HCT116 (cell line): ENCODE results near the gene PRR23A. TPM values are rescaled to one million over a fixed set of nuclear protein-coding genes. Genes with fewer than 3 reads are reported as not detected.

ENCODE experiments used
- ATAC-seq: fragments of 200-7000 bp; cut with Tn5 transposase; 2 replicates; pipeline ENCODE4 v1.9.1; 2020; ENCODE audit warnings: mild to moderate bottlenecking, moderate library complexity
- BruUV-seq: library from RNA; stranded (reverse); fragments of 400-500 nt; replicated peaks from 2 replicates; lab custom pipeline; 2021; lab: Mats Ljungman, UMichigan
- CTCF ChIA-PET: fragments of 300-600 bp; sonication (Branson Sonifier 250); formaldehyde crosslinking; loops from one replicate; lab custom pipeline; 2021; ENCODE audit warnings: antibody characterized with exemption; lab: Charles Lee
- POLR2A ChIA-PET: fragments of 300-600, 350-600 bp; sonication (Branson Sonifier 250); formaldehyde crosslinking; loops from one replicate; lab custom pipeline; 2021; ENCODE audit warnings: antibody characterized with exemption; lab: Charles Lee
- RAD21 ChIA-PET, 2 experiments: fragments of 300-600 bp; sonication (Branson Sonifier 250); formaldehyde crosslinking; loops; one replicate each; lab custom pipeline; 2023; ENCODE audit warnings: low total read pairs in 2 of 2; ENCODE audit not compliant: uncharacterized antibody in 2 of 2, unreplicated experiment in 2 of 2, low non-redundant PET in 1 of 2; lab: Charles Lee
- DNase-seq: peaks from one replicate; pipeline ENCODE4 v3.0.0-alpha.2; 2010; ENCODE audit warnings: low read depth, low spot score
- H2AFZ ChIP-seq: fragments of 200-600 bp; shearing (Covaris generic), sonication (generic); 2 replicates; pipeline ENCODE4 v1.6.1; 2017; ENCODE audit warnings: low read depth, mixed run types, mixed read lengths, antibody characterized with exemption, low read length; ENCODE audit not compliant: poor library complexity, severe bottlenecking
- H3K27ac ChIP-seq: 2 replicates; pipeline ENCODE4 v1.5.1; 2012; ENCODE audit warnings: low read depth, low read length
- H3K27me3 ChIP-seq: fragments of 200-600 bp; sonication (generic); 2 replicates; pipeline ENCODE4 v1.6.1; 2016; ENCODE audit warnings: mixed run types, low read length, mixed read lengths; ENCODE audit not compliant: insufficient read depth
- H3K36me3 ChIP-seq, 2 experiments: fragments of 200-500 bp in 1 of 2; fragments of 200-600 bp in 1 of 2; sonication (Bioruptor generic) in 1 of 2; sonication (generic) in 1 of 2; 2 replicates each; pipeline versions ENCODE4 v1.5.1 to v1.6.1; 2014 to 2016; ENCODE audit warnings: low read length in 2 of 2, inconsistent platforms in 1 of 2, mixed read lengths in 1 of 2, mixed run types in 1 of 2; ENCODE audit not compliant: insufficient read depth in 2 of 2, control insufficient read depth in 1 of 2
- H3K4me1 ChIP-seq, 2 experiments: fragments of 200-600 bp in 1 of 2; sonication (generic) in 1 of 2; 2 replicates each; pipeline versions ENCODE4 v1.5.1 to v1.6.1; 2012 to 2017; ENCODE audit warnings: low read length in 2 of 2, inconsistent platforms in 1 of 2, mild to moderate bottlenecking in 1 of 2, mixed read lengths in 1 of 2, mixed run types in 1 of 2, moderate library complexity in 1 of 2; ENCODE audit not compliant: insufficient read depth in 2 of 2, control insufficient read depth in 1 of 2
- H3K4me2 ChIP-seq: fragments of 200-600 bp; sonication (generic); 2 replicates; pipeline ENCODE4 v1.6.1; 2017; ENCODE audit warnings: mixed run types, low read length, mixed read lengths
- H3K4me3 ChIP-seq, 2 experiments: fragments of 200-600 bp in 1 of 2; sonication (generic) in 1 of 2; replicated peaks in 1 of 2; 2 replicates each; pipeline ENCODE4 v1.5.1; 2011 to 2016; ENCODE audit warnings: low read length in 2 of 2, control low read depth in 1 of 2, low read depth in 1 of 2, mild to moderate bottlenecking in 1 of 2, mixed read lengths in 1 of 2, mixed run types in 1 of 2
- H3K79me2 ChIP-seq: fragments of 200-600 bp; sonication (generic); 2 replicates; pipeline ENCODE4 v1.6.1; 2017; ENCODE audit warnings: mild to moderate bottlenecking, mixed run types, low read length, moderate library complexity, mixed read lengths; ENCODE audit not compliant: insufficient read depth
- H3K9ac ChIP-seq: fragments of 200-600 bp; sonication (generic); 2 replicates; pipeline ENCODE4 v1.6.1; 2016; ENCODE audit warnings: low read length, mixed read lengths
- H3K9me2 ChIP-seq: fragments of 200-600 bp; sonication (generic), shearing (Covaris generic); 2 replicates; pipeline ENCODE4 v1.6.1; 2017; ENCODE audit warnings: mixed run types, mild to moderate bottlenecking, moderate library complexity; ENCODE audit not compliant: insufficient read depth
- H3K9me3 ChIP-seq, 2 experiments: fragments of 200-500 bp in 1 of 2; fragments of 200-600 bp in 1 of 2; sonication (Bioruptor generic) in 1 of 2; sonication (generic) in 1 of 2; 2 replicates each; pipeline ENCODE4 v1.6.1; 2014 to 2017; ENCODE audit warnings: low read length in 2 of 2, mixed read lengths in 2 of 2, inconsistent platforms in 1 of 2, low read depth in 1 of 2, mild to moderate bottlenecking in 1 of 2, mixed run types in 1 of 2, moderate library complexity in 1 of 2; ENCODE audit not compliant: control insufficient read depth in 1 of 2, insufficient read depth in 1 of 2
- H4K20me1 ChIP-seq: fragments of 200-600 bp; sonication (generic), shearing (Covaris generic); 2 replicates; pipeline ENCODE4 v1.6.1; 2017; ENCODE audit warnings: mixed run types, mild to moderate bottlenecking, moderate library complexity; ENCODE audit not compliant: insufficient read depth
- CEBPB ChIP-seq: IDR thresholded peaks from 2 replicates; pipeline ENCODE4 v1.6.1; 2012; ENCODE audit warnings: low read depth
- EGR1 ChIP-seq: IDR thresholded peaks from 2 replicates; pipeline ENCODE4 v1.6.1; 2012; ENCODE audit warnings: low read depth
- ELF1 ChIP-seq: IDR thresholded peaks from 2 replicates; pipeline ENCODE4 v1.6.1; 2012; ENCODE audit warnings: low read depth, borderline replicate concordance
- EZH2 ChIP-seq: fragments of 200-600 bp; sonication (generic); IDR thresholded peaks from 2 replicates; pipeline ENCODE4 v1.6.1; 2017; ENCODE audit warnings: antibody characterized with exemption, mixed run types
- JUND ChIP-seq: IDR thresholded peaks from 2 replicates; pipeline ENCODE4 v1.6.1; 2012
- POLR2A ChIP-seq: IDR thresholded peaks from 2 replicates; pipeline ENCODE4 v1.7.0; 2011; ENCODE audit warnings: borderline replicate concordance; ENCODE audit not compliant: insufficient read depth, insufficient read length; ENCODE audit errors: extremely low read depth
- REST ChIP-seq: IDR thresholded peaks from 2 replicates; pipeline ENCODE4 v1.6.1; 2012; ENCODE audit warnings: low read depth
- SRF ChIP-seq: IDR thresholded peaks from 2 replicates; pipeline ENCODE4 v1.6.1; 2012; ENCODE audit warnings: low read depth
- YY1 ChIP-seq: IDR thresholded peaks from 2 replicates; pipeline ENCODE4 v1.6.1; 2011; ENCODE audit warnings: low read length, low read depth, moderate library complexity, mild to moderate bottlenecking; ENCODE audit not compliant: insufficient replicate concordance; ENCODE audit errors: extremely low read depth
- ZFX ChIP-seq: fragments of 450-650 bp; IDR thresholded peaks from 2 replicates; pipeline ENCODE4 v1.6.1; 2017
- ZNF274 ChIP-seq: fragments of 200-500 bp; sonication (Bioruptor generic); IDR thresholded peaks from 2 replicates; pipeline ENCODE4 v1.6.1; 2014; ENCODE audit warnings: mild to moderate bottlenecking, low read depth, low read length, inconsistent platforms
- intact Hi-C: fragments of 100-400 bp; cut with micrococcal nuclease; formaldehyde crosslinking; loops from 2 replicates; pipeline ENCODE4 v1.10.0; 2022
- total RNA-seq: library from RNA; stranded (reverse); gene quantifications from one replicate; pipeline ENCODE4 v1.2.1, GENCODE V29; 2021; ENCODE audit not compliant: unreplicated experiment
- TF ChIP-seq, protein P1 (sequence below): IDR thresholded peaks from 2 replicates; pipeline ENCODE4 v1.6.1; 2012

Gene PRR23A
- total RNA-seq, 1 experiment from 2014 or later: not detected

DNA sequence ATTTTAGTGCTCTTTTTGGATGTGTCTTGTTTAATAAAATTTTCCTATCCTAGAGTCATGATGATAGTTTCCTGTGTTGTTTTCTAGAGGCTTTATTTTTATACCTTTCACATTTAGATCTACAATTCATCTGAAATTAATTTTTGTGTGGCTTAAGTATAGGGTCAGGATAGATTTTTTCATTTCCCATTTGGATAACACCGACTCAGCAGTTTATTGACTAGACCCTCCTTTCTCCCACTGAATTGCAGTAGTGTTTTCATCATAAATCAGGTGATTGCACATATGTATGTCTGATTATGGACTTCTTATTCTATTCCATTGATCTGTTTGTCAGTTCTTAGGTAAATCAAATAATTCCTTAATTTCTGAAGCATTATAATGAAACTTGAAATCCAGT is 10.4 kb downstream of the PRR23A start:
- POLR2A ChIA-PET: no interaction called here
- RAD21 ChIA-PET: no interaction called here
- Histone ChIP-seq H3K27ac (no peak overlapping the region), H3K9me2 (no peaks in the 10 kb centered on the region), H3K27me3 (no peaks in the 10 kb centered on the region), H4K20me1 (no peaks in the 10 kb centered on the region), H3K9me3 (no peaks in the 10 kb centered on the region), H3K4me3 (no peak overlapping the region), H2AFZ (no peak overlapping the region), H3K79me2 (no peaks in the 10 kb centered on the region), H3K4me1 (no peaks in the 10 kb centered on the region), H3K9ac (no peak overlapping the region), H3K36me3 (no peaks in the 10 kb centered on the region), H3K4me2 (no peak overlapping the region)
- DNase-seq: no peak
- no peak for ATAC-seq
- CTCF ChIA-PET: no interaction called here
- TF ChIP-seq EZH2 (no peak), POLR2A (no peak)
- BruUV-seq: no TSS peak
- intact Hi-C loops: no loop called here

DNA sequence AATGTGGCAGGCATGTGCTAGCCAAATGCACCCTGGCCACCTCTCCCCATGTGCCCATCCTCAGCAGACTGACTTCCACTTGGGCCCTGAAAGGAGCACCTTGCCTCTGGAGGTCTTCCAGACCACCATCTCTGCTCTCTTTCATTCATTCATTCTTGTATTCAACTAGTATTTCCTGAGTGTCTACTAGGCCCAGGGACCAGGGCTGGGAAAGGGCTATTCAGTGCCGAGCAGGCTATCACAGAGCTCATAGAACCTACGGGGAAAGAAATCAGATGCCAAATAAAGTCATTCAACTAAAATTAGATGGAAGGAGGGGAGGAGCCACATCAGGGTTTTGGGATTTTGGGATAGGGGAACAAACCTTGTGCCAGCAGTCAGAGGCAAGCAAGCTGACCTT is 18.9 kb downstream of the PRR23A start:
- Histone ChIP-seq H3K9me3 (no peaks in the 10 kb centered on the region), H3K27me3 (no peaks in the 10 kb centered on the region), H3K9ac (no peak overlapping the region), H3K36me3 (no peaks in the 10 kb centered on the region), H3K27ac (no peak overlapping the region), H4K20me1 (no peaks in the 10 kb centered on the region), H3K4me3 (no peak overlapping the region), H3K4me2 (no peak overlapping the region), H3K79me2 (no peaks in the 10 kb centered on the region), H3K9me2 (no peaks in the 10 kb centered on the region), H2AFZ (no peak overlapping the region), H3K4me1 (no peaks in the 10 kb centered on the region)
- CTCF ChIA-PET: no interaction called here
- no TSS peak for BruUV-seq
- POLR2A ChIA-PET: no interaction called here
- RAD21 ChIA-PET: no interaction called here
- ATAC-seq (no peak), DNase-seq (no peak)
- TF ChIP-seq, protein P1, sequence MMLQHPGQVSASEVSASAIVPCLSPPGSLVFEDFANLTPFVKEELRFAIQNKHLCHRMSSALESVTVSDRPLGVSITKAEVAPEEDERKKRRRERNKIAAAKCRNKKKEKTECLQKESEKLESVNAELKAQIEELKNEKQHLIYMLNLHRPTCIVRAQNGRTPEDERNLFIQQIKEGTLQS: no peak
- no peak for TF ChIP-seq JUND
- TF ChIP-seq ZNF274: no peak
- TF ChIP-seq ELF1: no peak
- no peak for TF ChIP-seq CEBPB
- no peak for TF ChIP-seq SRF
- no peak for TF ChIP-seq YY1
- no peak for TF ChIP-seq ZFX
- TF ChIP-seq REST: no peak
- TF ChIP-seq EGR1: no peak
- intact Hi-C loops: no loop called here
